Stomach smooth muscle (tissue), 2 donors: ENCODE data around the gene AP2A2.
"Not testable (repeated sequence)": the region's sequence is repeated elsewhere in the genome, so short reads cannot be mapped to it uniquely, and the experiment has no call there.

Experiments
- H3K27ac ChIP-seq: one replicate; pipeline ENCODE4 v1.7.0; 2013; ENCODE audit warnings: mild to moderate bottlenecking, low read length, inconsistent platforms
- H3K27me3 ChIP-seq, 2 donors: one replicate each; pipeline ENCODE4 v1.7.0; 2013; ENCODE audit warnings: low read length in 2 of 2; ENCODE audit not compliant: insufficient read depth in 2 of 2, control insufficient read depth in 1 of 2
- H3K36me3 ChIP-seq, 2 donors: one replicate each; pipeline ENCODE4 v1.7.0; 2013; ENCODE audit warnings: low read length in 2 of 2; ENCODE audit not compliant: control insufficient read depth in 2 of 2, insufficient read depth in 2 of 2
- H3K4me1 ChIP-seq: one replicate; pipeline ENCODE4 v1.7.0; 2013; ENCODE audit warnings: low read length; ENCODE audit not compliant: control insufficient read depth, insufficient read depth
- H3K4me3 ChIP-seq, 2 donors: one replicate each; pipeline ENCODE4 v1.7.0; 2013; ENCODE audit warnings: low read length in 2 of 2
- H3K9ac ChIP-seq, 2 donors: one replicate each; pipeline ENCODE4 v1.7.0; 2013; ENCODE audit warnings: low read length in 2 of 2, mild to moderate bottlenecking in 1 of 2
- H3K9me3 ChIP-seq, 2 donors: one replicate each; pipeline ENCODE4 v1.7.0; 2013; ENCODE audit warnings: low read length in 2 of 2; ENCODE audit not compliant: control insufficient read depth in 2 of 2
- donor health status: healthy.
- donor health status: Pancreatic carcinoma.

Gene AP2A2

DNA sequence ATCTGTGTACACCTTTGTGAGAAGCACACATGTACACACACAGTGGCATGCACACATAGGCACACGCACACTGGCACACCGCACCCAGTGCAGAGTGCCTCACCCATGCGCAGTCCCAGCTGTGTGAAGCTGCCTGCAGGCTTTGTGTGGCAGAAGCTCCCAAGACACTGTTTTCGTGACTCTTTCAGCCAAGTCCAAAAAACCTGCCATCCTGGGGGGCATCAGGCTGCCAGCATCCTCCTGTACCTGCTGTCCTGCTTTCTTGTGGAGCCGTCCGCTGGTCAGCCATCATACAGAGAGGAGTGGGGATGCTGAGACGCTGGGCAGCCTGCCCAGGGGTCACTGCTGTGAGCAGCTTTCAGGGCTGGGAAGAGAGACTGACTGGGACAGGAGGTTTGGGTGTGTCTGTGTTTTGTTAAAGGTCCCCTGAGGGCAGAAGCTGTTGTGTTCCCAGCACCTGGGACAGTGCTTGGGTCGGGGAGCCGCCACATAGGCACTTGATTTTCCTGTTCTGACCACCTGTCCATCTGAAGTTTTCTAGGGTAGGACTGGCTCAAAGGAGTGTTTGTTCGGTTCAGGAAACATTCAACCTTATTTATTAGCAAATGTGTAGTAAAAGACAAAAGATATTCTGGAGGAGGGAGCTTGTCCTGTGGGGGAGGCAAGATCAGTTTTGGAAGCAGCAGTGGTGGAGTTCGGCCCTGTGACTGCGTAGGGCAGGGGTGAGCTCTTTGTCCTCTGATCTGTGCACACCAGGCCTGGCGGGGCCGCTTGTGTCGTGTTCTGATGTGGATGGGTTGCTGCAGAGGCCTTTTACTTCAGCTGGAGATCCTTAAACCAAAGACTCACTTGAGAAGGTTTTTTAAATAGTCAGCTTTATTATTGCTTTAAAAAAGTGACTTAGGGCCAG, 29.7 kb downstream of the AP2A2 start:
- H3K27ac ChIP-seq: no peak overlapping the region
- peaks cover 8 to 9% of the 10 kb centered on the region in 2 donors for H3K36me3 ChIP-seq
- H3K4me3 ChIP-seq: no peak overlapping the region
- H3K9ac ChIP-seq: no peak overlapping the region
- no peaks in the 10 kb centered on the region for H3K9me3 ChIP-seq
- no peaks in the 10 kb centered on the region for H3K27me3 ChIP-seq
- peaks cover 5% of the 10 kb centered on the region for H3K4me1 ChIP-seq

DNA sequence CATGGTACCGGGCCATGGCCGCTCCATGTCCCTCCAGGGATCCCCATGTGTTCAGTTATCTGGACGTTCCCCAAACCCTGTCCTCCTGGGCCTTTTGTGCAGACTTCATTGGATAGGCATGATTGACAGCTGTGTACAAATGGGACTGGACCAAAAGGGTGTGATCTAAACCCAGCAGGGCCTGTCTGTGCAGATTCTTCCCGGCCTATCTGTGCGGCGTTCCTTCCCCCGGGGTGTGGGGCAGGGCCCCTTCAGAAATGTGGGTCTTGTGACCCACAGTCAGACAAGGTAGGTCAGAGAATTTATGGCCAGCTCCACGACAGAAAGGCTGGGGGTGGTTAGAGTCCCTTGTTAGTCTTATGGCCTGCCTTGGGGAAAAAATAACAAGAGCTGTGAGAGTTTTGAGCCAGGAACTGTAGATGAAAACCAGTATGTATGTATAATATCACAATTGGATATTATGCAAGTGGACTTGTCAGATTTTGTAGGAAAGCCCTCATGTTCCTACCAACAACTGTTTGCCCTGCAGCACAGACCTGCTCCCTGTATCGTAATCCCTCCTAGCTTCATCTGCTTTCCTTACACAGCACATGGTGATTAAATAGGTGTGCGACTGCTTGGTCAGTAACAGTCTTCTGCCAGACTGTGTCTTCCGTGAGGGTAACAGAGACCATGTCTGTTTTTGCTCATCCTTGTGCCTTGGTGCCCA, 31.7 kb downstream of the AP2A2 start:
- Histone ChIP-seq H3K27me3 (no peaks in the 10 kb centered on the region), H3K27ac (no peak overlapping the region), H3K36me3 (peaks cover 9 to 11% of the 10 kb centered on the region in 2 donors), H3K9ac (no peak overlapping the region), H3K4me3 (no peak overlapping the region), H3K9me3 (no peaks in the 10 kb centered on the region), H3K4me1 (peaks cover 5% of the 10 kb centered on the region)

GRCh38 chr11:958101-958500, 32.4 kb downstream of the AP2A2 start:
- no peak overlapping the region for H3K27ac ChIP-seq
- peaks cover 5% of the 10 kb centered on the region for H3K4me1 ChIP-seq
- no peak overlapping the region for H3K4me3 ChIP-seq
- H3K27me3 ChIP-seq: no peaks in the 10 kb centered on the region
- no peaks in the 10 kb centered on the region for H3K9me3 ChIP-seq
- H3K9ac ChIP-seq: no peak overlapping the region
- peaks cover 9 to 14% of the 10 kb centered on the region in 2 donors for H3K36me3 ChIP-seq

DNA sequence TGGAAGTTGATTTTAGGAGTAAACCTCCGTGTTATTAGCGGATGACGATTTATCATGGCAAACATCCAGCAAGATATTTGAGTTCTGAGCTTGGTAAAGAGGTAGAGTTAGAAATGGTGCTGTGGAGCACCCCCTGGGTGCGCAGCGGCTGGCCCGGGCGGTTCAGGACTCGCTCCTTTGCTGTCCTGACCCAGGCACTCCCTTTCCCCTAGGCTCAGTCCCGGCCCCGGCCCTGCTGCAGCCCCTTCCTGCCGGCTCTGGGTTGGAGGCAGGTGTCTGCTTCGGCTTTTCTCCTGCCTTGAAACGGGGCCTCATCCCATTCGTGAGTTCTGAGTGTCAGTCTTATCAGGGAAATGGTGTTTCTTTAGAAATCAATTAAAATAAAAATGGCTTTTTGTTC, 33.4 kb downstream of the AP2A2 start:
- H3K9me3 ChIP-seq: no peaks in the 10 kb centered on the region
- no peaks in the 10 kb centered on the region for H3K27me3 ChIP-seq
- peaks cover 9 to 20% of the 10 kb centered on the region in 2 donors for H3K36me3 ChIP-seq
- H3K9ac ChIP-seq: no peak overlapping the region
- no peak overlapping the region for H3K27ac ChIP-seq
- no peak overlapping the region for H3K4me3 ChIP-seq
- H3K4me1 ChIP-seq: peaks cover 5% of the 10 kb centered on the region

DNA sequence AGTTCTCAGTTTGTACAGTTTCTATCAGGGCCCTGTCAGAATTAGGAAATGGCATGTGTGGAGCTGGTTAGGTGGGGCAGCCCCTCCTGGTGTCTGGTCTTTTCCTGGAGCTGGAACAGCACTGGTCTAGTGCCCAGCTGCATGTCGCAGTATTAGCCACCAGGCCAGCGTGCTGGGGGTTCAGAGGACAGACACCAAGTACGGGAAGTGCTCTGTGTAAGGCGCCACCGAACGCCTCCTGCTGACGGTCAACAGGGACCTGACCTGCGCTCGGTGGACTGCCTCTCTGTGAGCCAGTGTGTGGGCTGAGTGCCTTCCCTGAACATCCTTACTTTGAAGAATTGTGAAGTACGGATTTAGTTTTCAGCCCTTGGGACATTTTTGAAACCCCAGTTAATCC, 33.9 kb downstream of the AP2A2 start:
- H3K4me3 ChIP-seq: no peak overlapping the region
- H3K27me3 ChIP-seq: no peaks in the 10 kb centered on the region
- peaks cover 5% of the 10 kb centered on the region for H3K4me1 ChIP-seq
- no peak overlapping the region for H3K9ac ChIP-seq
- H3K9me3 ChIP-seq: no peaks in the 10 kb centered on the region
- peaks cover 9 to 22% of the 10 kb centered on the region in 2 donors for H3K36me3 ChIP-seq
- no peak overlapping the region for H3K27ac ChIP-seq

- peaks cover 9 to 26% of the 10 kb centered on the region in 2 donors for H3K36me3 ChIP-seq
- H3K27ac ChIP-seq, H3K27me3 ChIP-seq, H3K4me3 ChIP-seq, H3K9me3 ChIP-seq, H3K9ac ChIP-seq, H3K4me1 ChIP-seq: not testable (repeated sequence)
Observed at GRCh38 chr11:961310-961920, 35.7 kb downstream of the AP2A2 start.

GRCh38 chr11:961921-962320, 36.3 kb downstream of the AP2A2 start:
- H3K27ac ChIP-seq: no peak overlapping the region
- H3K27me3 ChIP-seq: no peaks in the 10 kb centered on the region
- peaks cover 9 to 26% of the 10 kb centered on the region in 2 donors for H3K36me3 ChIP-seq
- no peak overlapping the region for H3K9ac ChIP-seq
- no peak overlapping the region for H3K4me3 ChIP-seq
- H3K9me3 ChIP-seq: no peaks in the 10 kb centered on the region
- H3K4me1 ChIP-seq: peaks cover 4% of the 10 kb centered on the region

DNA sequence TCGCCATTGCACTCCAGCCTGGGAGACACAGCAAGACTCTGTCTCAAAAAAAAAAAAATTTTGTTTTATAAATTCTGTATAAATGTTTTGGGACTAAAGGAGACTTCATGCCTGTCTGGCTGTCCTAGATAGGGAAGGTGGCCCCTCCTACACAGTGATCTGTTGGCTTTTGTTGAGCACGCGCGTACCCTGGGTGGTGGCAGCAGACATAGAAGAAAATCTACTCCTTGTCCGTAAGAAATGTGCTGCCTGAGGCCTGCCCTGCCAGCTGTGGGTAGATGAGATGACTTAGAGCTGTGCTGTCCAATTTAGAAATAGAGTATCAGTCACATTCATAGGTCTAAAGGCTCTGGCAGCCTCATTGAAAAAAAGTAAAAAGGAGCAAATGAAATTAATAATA, 37.0 kb downstream of the AP2A2 start:
- H3K4me1 ChIP-seq: peaks cover 4% of the 10 kb centered on the region
- no peak overlapping the region for H3K4me3 ChIP-seq
- no peaks in the 10 kb centered on the region for H3K27me3 ChIP-seq
- peaks cover 9 to 26% of the 10 kb centered on the region in 2 donors for H3K36me3 ChIP-seq
- H3K9me3 ChIP-seq: no peaks in the 10 kb centered on the region
- H3K27ac ChIP-seq: no peak overlapping the region
- H3K9ac ChIP-seq: no peak overlapping the region

- Histone ChIP-seq H3K4me1 (peaks cover 4% of the 10 kb centered on the region), H3K4me3 (no peak overlapping the region), H3K9ac (no peak overlapping the region), H3K9me3 (no peaks in the 10 kb centered on the region), H3K36me3 (peaks cover 9 to 23% of the 10 kb centered on the region in 2 donors), H3K27ac (no peak overlapping the region), H3K27me3 (no peaks in the 10 kb centered on the region)
Observed at GRCh38 chr11:963852-964251, 38.2 kb downstream of the AP2A2 start.

DNA sequence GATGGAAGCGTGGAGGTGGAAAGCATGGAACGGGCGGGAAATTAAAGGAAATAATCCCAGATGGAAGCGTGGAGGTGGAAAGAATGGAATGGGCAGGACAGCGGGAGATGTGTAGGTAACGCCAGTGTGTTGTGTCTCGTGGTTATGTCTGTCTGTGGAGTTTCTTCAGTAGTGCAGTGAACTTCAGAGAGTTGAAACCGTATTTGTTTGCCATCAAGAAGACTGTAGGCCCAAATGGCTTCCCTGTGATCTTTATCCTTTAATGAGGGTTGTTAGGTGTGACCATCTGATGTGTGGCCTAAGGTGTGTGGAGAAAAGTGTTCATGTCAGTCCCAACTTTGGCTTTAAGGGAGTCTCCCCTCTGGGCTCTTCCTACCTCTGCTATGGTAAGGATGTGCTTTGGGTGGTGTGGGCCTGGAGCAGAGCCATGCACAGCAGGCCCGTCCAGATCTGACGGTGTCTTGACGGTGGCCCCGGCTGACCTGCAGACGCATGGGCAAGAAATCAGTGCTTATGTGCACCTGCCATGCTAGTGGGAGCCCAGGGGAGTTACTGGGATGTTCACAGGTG, 39.6 kb downstream of the AP2A2 start:
- Histone ChIP-seq H3K27ac (no peak overlapping the region), H3K4me3 (no peak overlapping the region), H3K27me3 (no peaks in the 10 kb centered on the region), H3K4me1 (peaks cover 4% of the 10 kb centered on the region), H3K9ac (no peak overlapping the region), H3K9me3 (no peaks in the 10 kb centered on the region), H3K36me3 (peaks cover 8 to 21% of the 10 kb centered on the region in 2 donors)
